Type B pancreatic cell (in vitro differentiated cells): ENCODE data around the gene MAGED4. TPM values are rescaled to one million over a fixed set of nuclear protein-coding genes. Genes with fewer than 3 reads are reported as not detected.
"Not testable (repeated sequence)": the region's sequence is repeated elsewhere in the genome, so short reads cannot be mapped to it uniquely, and the experiment has no call there.

Experiments
- DNase-seq: peaks from one replicate; pipeline ENCODE4 v3.0.0; 2021; ENCODE audit warnings: mixed read lengths; ENCODE audit not compliant: unreplicated experiment; ENCODE audit errors: extremely low spot score
- H3K27ac Mint-ChIP-seq: 2 replicates; pipeline ENCODE4 v1.8.0; 2021; ENCODE audit warnings: mild to moderate bottlenecking, mixed read lengths
- H3K27me3 Mint-ChIP-seq: 2 replicates; pipeline ENCODE4 v1.8.0; 2021; ENCODE audit warnings: mixed read lengths
- H3K36me3 Mint-ChIP-seq: 2 replicates; pipeline ENCODE4 v1.8.0; 2021; ENCODE audit warnings: mixed read lengths
- H3K4me1 Mint-ChIP-seq: one replicate; pipeline ENCODE4 v1.8.0; 2021; ENCODE audit warnings: mixed read lengths; ENCODE audit not compliant: unreplicated experiment
- H3K4me3 Mint-ChIP-seq: 2 replicates; pipeline ENCODE4 v1.8.0; 2021; ENCODE audit warnings: mild to moderate bottlenecking, mixed read lengths
- H3K9me3 Mint-ChIP-seq: 2 replicates; pipeline ENCODE4 v1.8.0; 2021; ENCODE audit warnings: mixed read lengths
- CTCF ChIP-seq: fragments of 200-600 bp; sonication (generic); conservative IDR thresholded peaks from 2 replicates; pipeline ENCODE4 v1.5.0; 2021; ENCODE audit warnings: antibody characterized with exemption, mild to moderate bottlenecking
- long read RNA-seq: library from polyadenylated mRNA; unstranded; transcript quantifications from one replicate; pipeline ENCODE4 v2.0.0, GENCODE V29; 2020
- total RNA-seq: library from RNA; stranded (reverse); gene quantifications from 2 replicates; pipeline ENCODE4 v1.2.1, GENCODE V29; 2021; ENCODE audit warnings: low replicate concordance

MAGED4 gene, protein sequence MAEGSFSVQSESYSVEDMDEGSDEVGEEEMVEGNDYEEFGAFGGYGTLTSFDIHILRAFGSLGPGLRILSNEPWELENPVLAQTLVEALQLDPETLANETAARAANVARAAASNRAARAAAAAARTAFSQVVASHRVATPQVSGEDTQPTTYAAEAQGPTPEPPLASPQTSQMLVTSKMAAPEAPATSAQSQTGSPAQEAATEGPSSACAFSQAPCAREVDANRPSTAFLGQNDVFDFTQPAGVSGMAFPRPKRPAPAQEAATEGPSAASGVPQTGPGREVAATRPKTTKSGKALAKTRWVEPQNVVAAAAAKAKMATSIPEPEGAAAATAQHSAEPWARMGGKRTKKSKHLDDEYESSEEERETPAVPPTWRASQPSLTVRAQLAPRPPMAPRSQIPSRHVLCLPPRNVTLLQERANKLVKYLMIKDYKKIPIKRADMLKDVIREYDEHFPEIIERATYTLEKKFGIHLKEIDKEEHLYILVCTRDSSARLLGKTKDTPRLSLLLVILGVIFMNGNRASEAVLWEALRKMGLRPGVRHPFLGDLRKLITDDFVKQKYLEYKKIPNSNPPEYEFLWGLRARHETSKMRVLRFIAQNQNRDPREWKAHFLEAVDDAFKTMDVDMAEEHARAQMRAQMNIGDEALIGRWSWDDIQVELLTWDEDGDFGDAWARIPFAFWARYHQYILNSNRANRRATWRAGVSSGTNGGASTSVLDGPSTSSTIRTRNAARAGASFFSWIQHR
- 84.8 and 102 TPM in 2 replicates for total RNA-seq
- long read RNA-seq, transcript MAGED4-204 (13 exons, 2,578 nt): major isoform, 10 of 28 reads
- long read RNA-seq, partial matches to known transcripts: 8 of 28 reads
- long read RNA-seq, other reads (novel, unspliced or antisense): 6 of 28 reads

DNA sequence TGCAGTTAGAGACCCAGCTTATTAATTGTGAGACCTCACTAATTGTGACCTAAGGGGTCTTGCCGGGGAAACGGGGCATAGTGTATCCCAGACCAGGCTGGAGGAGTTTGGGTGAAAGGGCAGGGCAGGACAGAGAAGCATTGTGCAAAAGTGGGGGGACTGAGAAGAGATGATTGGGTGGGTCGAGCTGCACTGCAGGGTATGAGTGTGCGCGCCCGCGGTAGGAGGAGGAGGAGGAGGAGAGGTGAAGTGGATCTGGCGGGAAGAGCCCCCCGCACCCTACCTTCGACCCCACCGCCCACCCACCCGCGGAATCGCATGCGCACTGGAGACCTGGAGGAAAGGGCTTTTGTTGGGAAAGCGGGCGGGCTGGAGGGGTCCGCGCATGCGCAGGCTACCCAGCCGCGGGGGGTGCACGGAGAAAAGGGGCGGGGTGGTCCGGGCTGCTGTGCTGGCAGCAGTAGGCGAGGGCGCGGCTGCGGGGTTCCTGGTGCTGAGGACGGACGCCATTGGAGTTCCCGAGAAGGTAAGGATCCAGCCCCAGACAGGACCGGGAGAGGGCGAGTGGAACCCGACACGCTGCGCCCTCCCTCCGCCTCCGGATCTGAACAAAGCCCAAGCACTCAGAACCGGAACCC is at the start of gene MAGED4:
Gene MAGED4, plus strand, starts transcription at position 449 of the 638 bp plus-strand sequence. CDS start 1,035 bp downstream, outside the sequence.
- H3K36me3 Mint-ChIP-seq, DNase-seq, H3K9me3 Mint-ChIP-seq, H3K4me1 Mint-ChIP-seq, H3K4me3 Mint-ChIP-seq, H3K27me3 Mint-ChIP-seq, H3K27ac Mint-ChIP-seq: not testable (repeated sequence)

DNA sequence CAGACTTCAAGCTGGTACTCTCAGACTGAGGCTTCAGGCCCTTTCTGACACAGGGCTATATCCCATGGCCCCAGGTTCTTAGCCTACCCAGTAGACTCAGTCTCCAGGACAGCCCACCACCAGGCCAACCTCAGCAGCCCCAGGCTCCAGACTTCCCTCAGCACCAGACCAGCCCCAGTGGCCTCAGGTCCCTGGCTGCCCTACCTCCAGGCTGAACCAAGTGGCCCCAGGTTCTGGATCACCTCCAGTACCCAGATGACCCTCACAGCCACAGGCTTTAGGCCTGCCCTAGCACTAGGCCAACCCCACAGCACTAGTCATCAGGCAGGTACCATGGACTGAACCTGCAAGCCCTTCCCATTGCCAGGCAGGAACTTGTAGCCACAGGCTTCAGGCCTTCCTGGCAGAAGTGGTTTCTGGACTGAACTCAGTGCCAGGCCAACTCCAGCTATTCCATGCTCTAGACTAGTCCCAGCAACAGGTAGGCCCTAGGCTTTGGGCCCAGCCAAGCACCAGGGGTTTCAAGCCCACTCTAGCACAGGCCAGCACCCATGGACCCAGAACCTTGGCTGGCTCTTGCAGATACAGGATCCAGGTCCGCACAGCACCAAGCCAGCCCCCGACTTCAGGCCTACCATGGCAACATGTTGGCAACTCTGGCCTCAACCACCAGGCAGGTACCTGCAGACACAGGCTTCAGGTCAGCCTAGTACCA is 45.7 kb upstream of the MAGED4 start:
- H3K4me1 Mint-ChIP-seq: no peaks in the 10 kb centered on the region
- no peak for TF ChIP-seq CTCF
- no peak overlapping the region for H3K4me3 Mint-ChIP-seq
- H3K27ac Mint-ChIP-seq: no peak overlapping the region
- H3K27me3 Mint-ChIP-seq: no peaks in the 10 kb centered on the region
- H3K9me3 Mint-ChIP-seq: no peaks in the 10 kb centered on the region
- DNase-seq: no peak
- no peaks in the 10 kb centered on the region for H3K36me3 Mint-ChIP-seq

DNA sequence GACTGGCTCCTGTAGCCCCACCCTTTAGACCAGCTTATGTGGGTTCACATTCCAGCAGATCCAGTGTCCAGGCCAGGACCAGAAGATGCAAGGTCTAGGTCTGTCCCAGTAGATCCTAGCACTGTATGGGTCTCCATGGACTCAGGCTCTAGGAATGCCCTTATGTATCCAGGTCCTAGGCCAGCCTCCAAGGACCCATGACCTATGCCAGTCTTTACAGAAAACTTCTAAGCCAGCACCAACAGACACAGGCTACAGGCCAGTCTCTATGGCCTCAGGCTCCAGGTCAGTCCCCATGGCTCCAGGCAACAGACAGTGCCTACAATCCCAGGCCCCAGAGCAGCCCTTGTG is 45.2 kb upstream of the MAGED4 start:
- Mint-ChIP-seq H3K4me3 (no peak overlapping the region), H3K36me3 (no peaks in the 10 kb centered on the region), H3K4me1 (no peaks in the 10 kb centered on the region), H3K27me3 (no peaks in the 10 kb centered on the region), H3K9me3 (no peaks in the 10 kb centered on the region), H3K27ac (no peak overlapping the region)
- TF ChIP-seq CTCF: no peak
- DNase-seq: no peak

GRCh38 chrX:52140020-52140419 is 44.7 kb upstream of the MAGED4 start:
- no peaks in the 10 kb centered on the region for H3K36me3 Mint-ChIP-seq
- no peak overlapping the region for H3K27ac Mint-ChIP-seq
- H3K27me3 Mint-ChIP-seq: no peaks in the 10 kb centered on the region
- no peak for DNase-seq
- no peak overlapping the region for H3K4me3 Mint-ChIP-seq
- TF ChIP-seq CTCF: no peak
- H3K9me3 Mint-ChIP-seq: no peaks in the 10 kb centered on the region
- H3K4me1 Mint-ChIP-seq: no peaks in the 10 kb centered on the region

- not testable (repeated sequence) for H3K36me3 Mint-ChIP-seq, H3K27ac Mint-ChIP-seq, H3K9me3 Mint-ChIP-seq, H3K27me3 Mint-ChIP-seq, DNase-seq, H3K4me3 Mint-ChIP-seq, H3K4me1 Mint-ChIP-seq
Measured at GRCh38 chrX:52150667-52151066, 34.0 kb upstream of the MAGED4 start.

DNA sequence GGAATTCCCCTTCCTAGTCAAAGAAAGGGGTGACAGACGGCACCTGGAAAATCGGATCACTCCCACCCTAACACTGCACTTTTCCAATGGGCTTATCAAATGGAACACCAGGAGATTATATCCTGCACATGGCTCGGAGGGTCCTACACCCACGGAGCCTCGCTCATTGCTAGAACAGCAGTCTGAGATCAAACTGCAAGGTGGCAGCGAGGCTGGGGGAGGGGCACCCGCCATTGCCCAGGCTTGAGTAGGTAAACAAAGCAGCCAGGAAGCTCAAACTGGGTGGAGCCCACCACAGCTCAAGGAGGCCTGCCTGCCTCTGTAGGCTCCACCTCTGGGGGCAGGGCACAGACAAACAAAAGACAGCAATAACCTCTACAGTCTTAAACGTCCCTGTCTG is 24.5 kb upstream of the MAGED4 start:
- not testable (repeated sequence) for H3K9me3 Mint-ChIP-seq, H3K4me3 Mint-ChIP-seq, DNase-seq, H3K27me3 Mint-ChIP-seq, H3K36me3 Mint-ChIP-seq, H3K27ac Mint-ChIP-seq, H3K4me1 Mint-ChIP-seq
